ENCODE data around the gene CTRB2.
"Not testable (repeated sequence)": the region's sequence is repeated elsewhere in the genome, so short reads cannot be mapped to it uniquely, and the experiment has no call there.

CTRB2 gene

GRCh38 chr16:75241955-75242354 lies 35.0 kb upstream of the CTRB2 start:
- H3K4me3 ChIP-seq (replicated peaks; ENCODE audit: low read depth, low read length), result no peak overlapping the region

GRCh38 chr16:75241412-75241811 lies 34.5 kb upstream of the CTRB2 start:
- H3K4me3 ChIP-seq (replicated peaks; ENCODE audit: low read depth, low read length), result no peak overlapping the region
- no peak for DNase-seq (ENCODE audit: low read depth)
- no peak for TF ChIP-seq CTCF (IDR thresholded peaks at IDR 0.05; ENCODE audit: low read length, missing control alignments)

More at GRCh38 chr16:75241955-75242354, 35.0 kb upstream of the CTRB2 start:
- no peak for TF ChIP-seq CTCF (IDR thresholded peaks at IDR 0.05; ENCODE audit: low read length, missing control alignments)
- no peak for DNase-seq (ENCODE audit: low read depth)

DNA sequence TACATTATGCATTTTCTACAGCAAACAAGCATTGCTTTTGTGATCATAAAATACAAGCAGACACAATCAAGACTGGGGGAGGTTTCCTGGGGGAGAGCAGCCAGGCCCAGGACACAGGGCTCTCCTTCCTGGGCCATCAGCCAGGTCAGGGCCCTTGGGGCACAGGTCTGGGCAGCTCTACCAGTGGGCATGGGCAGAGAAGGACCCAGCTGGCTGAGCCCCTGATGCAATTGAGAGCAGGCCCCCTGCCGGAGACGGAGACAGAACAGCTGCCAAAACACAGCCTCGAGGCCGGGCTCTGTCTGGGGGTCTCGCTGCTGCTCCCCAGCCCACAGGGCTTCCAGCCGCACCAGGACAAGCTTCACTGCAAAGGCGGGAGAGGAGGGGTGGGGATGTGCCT lies 33.7 kb upstream of the CTRB2 start:
- not testable (repeated sequence) for DNase-seq (ENCODE audit: low read depth)

DNA sequence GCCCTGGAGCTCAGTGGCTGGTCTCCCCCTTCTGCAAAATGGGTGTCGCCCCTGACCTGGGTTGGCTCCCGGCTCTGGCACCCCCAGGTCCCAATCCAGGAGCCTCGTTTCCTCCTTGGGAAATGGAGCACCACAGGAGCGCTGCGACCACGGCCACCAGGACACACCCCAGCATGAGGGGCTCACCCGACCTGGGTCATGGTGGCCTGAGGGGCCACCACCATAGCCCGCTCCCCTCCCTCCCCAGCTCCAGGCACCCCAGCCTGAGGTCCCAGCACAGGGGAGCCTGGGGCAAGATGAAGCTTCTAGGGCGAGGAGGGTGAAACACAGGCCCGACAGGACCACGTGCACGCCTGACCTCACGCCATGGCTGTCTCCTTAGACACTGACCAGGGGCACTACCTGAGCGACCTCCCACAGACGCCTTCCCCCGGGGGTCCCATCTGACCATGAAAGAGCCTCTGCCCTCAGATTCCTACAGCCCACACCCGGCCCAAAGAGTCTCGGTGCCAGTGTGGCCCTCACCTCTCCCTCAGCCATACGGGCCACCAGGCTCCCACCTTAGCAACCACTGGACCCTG lies 32.7 kb upstream of the CTRB2 start:
- H3K4me3 ChIP-seq (replicated peaks; ENCODE audit: low read depth, low read length), result no peak overlapping the region
- DNase-seq (ENCODE audit: low read depth), result no peak
- TF ChIP-seq CTCF (IDR thresholded peaks at IDR 0.05; ENCODE audit: low read length, missing control alignments), result no peak

More for the DNA sequence above, 33.7 kb upstream of the CTRB2 start:
- not testable (repeated sequence) for H3K4me3 ChIP-seq (replicated peaks; ENCODE audit: low read depth, low read length)

DNA sequence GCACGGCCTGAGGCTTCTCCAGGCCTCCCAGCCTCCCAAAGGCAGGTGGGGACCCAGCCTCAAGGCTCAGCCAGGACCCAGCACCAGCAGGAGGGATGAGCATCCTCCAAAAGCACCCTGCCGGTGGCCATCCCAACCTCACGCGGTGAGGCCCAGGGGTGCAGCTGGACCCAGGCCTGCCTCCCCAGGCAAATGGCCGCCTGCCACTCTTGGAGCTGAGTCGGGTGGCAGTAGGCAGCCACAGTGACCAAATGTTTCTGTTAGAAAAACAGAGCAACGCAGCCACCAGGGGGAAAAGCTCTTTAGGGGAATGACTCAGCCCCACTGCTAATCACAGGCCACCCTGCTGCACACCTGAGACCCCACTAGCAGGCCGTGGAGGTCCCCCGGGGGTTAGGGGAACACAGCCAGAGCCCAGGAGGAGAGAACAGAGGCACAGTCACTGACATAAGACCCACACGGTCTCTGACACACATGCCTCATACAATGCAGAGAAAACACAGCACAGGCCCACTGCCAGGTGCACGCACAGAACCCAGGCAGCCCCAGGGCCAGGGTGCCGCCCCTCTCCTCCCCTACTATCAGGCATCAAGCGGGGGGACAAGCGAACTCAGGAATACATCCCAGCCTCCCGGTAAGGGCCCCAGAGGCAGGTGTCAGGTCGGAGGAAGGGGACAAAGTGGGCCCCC lies 32.0 kb upstream of the CTRB2 start:
- peak; percentile 20 for TF ChIP-seq CTCF (IDR thresholded peaks at IDR 0.05; ENCODE audit: low read length, missing control alignments)
- no peak for DNase-seq (ENCODE audit: low read depth)

GRCh38 chr16:75238132-75238852 lies 31.3 kb upstream of the CTRB2 start:
- DNase-seq (ENCODE audit: low read depth), result peak; percentile 85
- H3K4me3 ChIP-seq (replicated peaks; ENCODE audit: low read depth, low read length), result no peak overlapping the region
- no peak for TF ChIP-seq CTCF (IDR thresholded peaks at IDR 0.05; ENCODE audit: low read length, missing control alignments)

More for the DNA sequence above, 32.0 kb upstream of the CTRB2 start:
- no peak overlapping the region for H3K4me3 ChIP-seq (replicated peaks; ENCODE audit: low read depth, low read length)

- no peak for TF ChIP-seq CTCF (IDR thresholded peaks at IDR 0.05; ENCODE audit: low read length, missing control alignments)
- H3K4me3 ChIP-seq (replicated peaks; ENCODE audit: low read depth, low read length), result no peak overlapping the region
- no peak for DNase-seq (ENCODE audit: low read depth)
These were observed 30.6 kb upstream of the CTRB2 start for GRCh38 chr16:75237398-75238131.

Data from fibroblast of pulmonary artery (primary cell).